Measurements from ENCODE around the gene CDC42BPB.
A peak's percentile ranks its signal among the peaks of the same experiment; 100 is the strongest.

Gene CDC42BPB

GRCh38 chr14:103031956-103032355, 25.4 kb downstream of the CDC42BPB start (continued):
- TF ChIP-seq ZNF398 (tag by site-specific recombination; IDR thresholded peaks at IDR 0.05) (no peak), GLIS1 (tag by site-specific recombination; IDR thresholded peaks at IDR 0.05) (peak; percentile 18; the same call in 1 of the 2 replicates), ZBTB8A (tag by site-specific recombination; IDR thresholded peaks at IDR 0.05) (no peak), ZNF488 (tag by site-specific recombination; IDR thresholded peaks at IDR 0.05) (no peak), KLF17 (tag by site-specific recombination; IDR thresholded peaks at IDR 0.05) (no peak), REST (tag by site-specific recombination; IDR thresholded peaks at IDR 0.05) (no peak), GLIS2 (tag by site-specific recombination; IDR thresholded peaks at IDR 0.05) (no peak), ZNF768 (tag by site-specific recombination; IDR thresholded peaks at IDR 0.05) (no peak), ZNF202 (tag by site-specific recombination; IDR thresholded peaks at IDR 0.05; ENCODE audit: borderline replicate concordance) (no peak), ZBTB10 (tag by site-specific recombination; IDR thresholded peaks at IDR 0.05) (no peak), ZNF362 (tag by site-specific recombination; IDR thresholded peaks at IDR 0.05) (no peak), ZFHX2 (tag by site-specific recombination; conservative IDR thresholded peaks at IDR 0.05) (peak; percentile 79), ZNF132 (tag by site-specific recombination; IDR thresholded peaks at IDR 0.05; ENCODE audit: borderline replicate concordance) (no peak), ZNF777 (tag by site-specific recombination; IDR thresholded peaks at IDR 0.05; ENCODE audit: borderline replicate concordance) (no peak), IKZF3 (tag by site-specific recombination; IDR thresholded peaks at IDR 0.05) (no peak), SCRT1 (tag by site-specific recombination; IDR thresholded peaks at IDR 0.05; ENCODE audit: borderline replicate concordance) (peak; percentile 63; the same call in 1 of the 2 replicates), ZNF114 (tag by site-specific recombination; IDR thresholded peaks at IDR 0.05) (no peak), TRIM28 (IDR thresholded peaks at IDR 0.05; ENCODE audit: borderline replicate concordance, low read length) (no peak), PRDM2 (tag by site-specific recombination; IDR thresholded peaks at IDR 0.05; ENCODE audit: borderline replicate concordance) (no peak), TCF7L2 (IDR thresholded peaks at IDR 0.05; ENCODE audit: borderline replicate concordance, low read depth, low read length) (no peak)
